HCT116 (cell line): ENCODE measurements around the gene OSBPL5.
"Not testable (repeated sequence)": the region's sequence is repeated elsewhere in the genome, so short reads cannot be mapped to it uniquely, and the experiment has no call there.

Experiments used
- CBX3 ChIP-seq: IDR thresholded peaks from 2 replicates; pipeline ENCODE4 v1.6.1; 2012; ENCODE audit warnings: low read depth
- POLR2A ChIP-seq: IDR thresholded peaks from 2 replicates; pipeline ENCODE4 v1.7.0; 2011; ENCODE audit warnings: borderline replicate concordance; ENCODE audit not compliant: insufficient read depth, insufficient read length; ENCODE audit errors: extremely low read depth
- POLR2AphosphoS5 ChIP-seq: IDR thresholded peaks from 2 replicates; pipeline ENCODE4 v1.6.1; 2011; ENCODE audit warnings: mild to moderate bottlenecking, low read depth, low read length, moderate library complexity
- TF ChIP-seq, protein P1 (sequence below), 3 experiments: fragments of 200-600 bp in 1 of 3; sonication (generic) in 1 of 3; IDR thresholded peaks in 2 of 3; conservative IDR thresholded peaks in 1 of 3; 2 replicates each; pipeline ENCODE4 v1.5.1; 2012 to 2017; ENCODE audit warnings: low read depth in 2 of 3, low read length in 2 of 3, antibody characterized with exemption in 1 of 3, borderline replicate concordance in 1 of 3, control low read depth in 1 of 3, mild to moderate bottlenecking in 1 of 3, mixed read lengths in 1 of 3, mixed run types in 1 of 3, moderate library complexity in 1 of 3; ENCODE audit not compliant: insufficient read depth in 1 of 3
- TF ChIP-seq, protein P2 (sequence below): IDR thresholded peaks from 2 replicates; pipeline ENCODE4 v1.6.1; 2012

DNA sequence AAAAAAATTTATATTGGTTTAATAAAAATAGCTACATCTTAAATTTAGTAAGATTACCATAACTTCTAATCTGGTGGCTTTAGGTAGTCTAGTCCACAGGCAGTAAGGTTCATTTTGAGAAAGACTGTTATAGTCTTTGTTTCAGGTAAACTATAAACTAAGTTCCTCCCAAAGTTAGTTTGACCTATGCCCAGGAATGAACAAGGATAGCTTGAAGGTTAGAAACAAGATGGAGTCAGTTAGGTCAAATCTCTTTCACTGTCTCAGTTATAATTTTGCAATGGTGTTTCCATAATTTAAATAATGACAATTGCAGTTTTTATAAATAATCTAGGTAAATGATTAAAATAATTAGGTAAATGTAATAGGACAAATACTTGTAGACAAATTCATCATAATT is 51.4 kb downstream of the OSBPL5 start:
- TF ChIP-seq, protein P1, sequence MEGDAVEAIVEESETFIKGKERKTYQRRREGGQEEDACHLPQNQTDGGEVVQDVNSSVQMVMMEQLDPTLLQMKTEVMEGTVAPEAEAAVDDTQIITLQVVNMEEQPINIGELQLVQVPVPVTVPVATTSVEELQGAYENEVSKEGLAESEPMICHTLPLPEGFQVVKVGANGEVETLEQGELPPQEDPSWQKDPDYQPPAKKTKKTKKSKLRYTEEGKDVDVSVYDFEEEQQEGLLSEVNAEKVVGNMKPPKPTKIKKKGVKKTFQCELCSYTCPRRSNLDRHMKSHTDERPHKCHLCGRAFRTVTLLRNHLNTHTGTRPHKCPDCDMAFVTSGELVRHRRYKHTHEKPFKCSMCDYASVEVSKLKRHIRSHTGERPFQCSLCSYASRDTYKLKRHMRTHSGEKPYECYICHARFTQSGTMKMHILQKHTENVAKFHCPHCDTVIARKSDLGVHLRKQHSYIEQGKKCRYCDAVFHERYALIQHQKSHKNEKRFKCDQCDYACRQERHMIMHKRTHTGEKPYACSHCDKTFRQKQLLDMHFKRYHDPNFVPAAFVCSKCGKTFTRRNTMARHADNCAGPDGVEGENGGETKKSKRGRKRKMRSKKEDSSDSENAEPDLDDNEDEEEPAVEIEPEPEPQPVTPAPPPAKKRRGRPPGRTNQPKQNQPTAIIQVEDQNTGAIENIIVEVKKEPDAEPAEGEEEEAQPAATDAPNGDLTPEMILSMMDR (IDR thresholded peaks at IDR 0.05 in 2 of 3, conservative IDR thresholded peaks at IDR 0.05 in 1 of 3; ENCODE audit: borderline replicate concordance in 1 of 3, insufficient read depth in 1 of 3, low read depth in 2 of 3, low read length in 2 of 3): not testable (repeated sequence)
- not testable (repeated sequence) for TF ChIP-seq POLR2AphosphoS5, POLR2A, CBX3
- TF ChIP-seq, protein P2, sequence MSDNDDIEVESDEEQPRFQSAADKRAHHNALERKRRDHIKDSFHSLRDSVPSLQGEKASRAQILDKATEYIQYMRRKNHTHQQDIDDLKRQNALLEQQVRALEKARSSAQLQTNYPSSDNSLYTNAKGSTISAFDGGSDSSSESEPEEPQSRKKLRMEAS: not testable (repeated sequence)
